CD4-positive, alpha-beta T cell treated with Interleukin-2 at 100 ng/mL for 4 hours (primary cell): ENCODE results near the gene HLA-DPB1.

Source experiments
- DNase-seq: peaks from one replicate; pipeline ENCODE4 v3.0.0-alpha.2; 2020; ENCODE audit warnings: low spot score

Gene HLA-DPB1

GRCh38 chr6:33136310-33136900, 60.6 kb downstream of the HLA-DPB1 start:
- DNase-seq: no peak
